GM23338 (cell line): ENCODE data around the gene PTGDS. TPM values are rescaled to one million over a fixed set of nuclear protein-coding genes. Genes with fewer than 3 reads are reported as not detected.

Experiments used
- ATAC-seq: fragments of 200-7000 bp; cut with Tn5 transposase; 3 replicates; pipeline ENCODE4 v1.9.1; 2020
- DNase-seq: peaks from one replicate; pipeline ENCODE4 v3.0.0-alpha.2; 2015; ENCODE audit warnings: low spot score
- H2AFZ ChIP-seq: fragments of 200-600 bp; sonication (generic); 2 replicates; pipeline ENCODE4 v1.8.0; 2016; ENCODE audit warnings: antibody characterized with exemption, mild to moderate bottlenecking, moderate library complexity
- H3F3A ChIP-seq: fragments of 200-600 bp; sonication (generic); replicated peaks from 2 replicates; pipeline ENCODE4 v1.8.0; 2017; ENCODE audit warnings: antibody characterized with exemption, mixed run types, low read depth
- H3K27ac ChIP-seq: fragments of 200-600 bp; sonication (generic); 2 replicates; pipeline ENCODE4 v1.6.1; 2016; ENCODE audit warnings: low read depth
- H3K27me3 ChIP-seq: fragments of 200-600 bp; sonication (generic); 2 replicates; pipeline ENCODE4 v1.8.0; 2016; ENCODE audit warnings: mild to moderate bottlenecking, mixed run types, moderate library complexity; ENCODE audit not compliant: insufficient read depth
- H3K36me3 ChIP-seq: fragments of 200-600 bp; sonication (generic); 2 replicates; pipeline ENCODE4 v1.8.0; 2016; ENCODE audit warnings: mild to moderate bottlenecking; ENCODE audit not compliant: insufficient read depth
- H3K4me1 ChIP-seq: fragments of 200-600 bp; sonication (generic); 2 replicates; pipeline ENCODE4 v1.8.0; 2016; ENCODE audit warnings: mild to moderate bottlenecking, moderate library complexity; ENCODE audit not compliant: insufficient read depth
- H3K4me2 ChIP-seq: fragments of 200-600 bp; sonication (generic); 2 replicates; pipeline ENCODE4 v1.7.1; 2017; ENCODE audit warnings: mixed run types
- H3K4me3 ChIP-seq: fragments of 200-600 bp; sonication (generic); 2 replicates; pipeline ENCODE4 v1.6.1; 2016; ENCODE audit warnings: mixed run types
- H3K79me2 ChIP-seq: fragments of 200-600 bp; sonication (generic); replicated peaks from 2 replicates; pipeline ENCODE4 v1.8.0; 2017; ENCODE audit warnings: mild to moderate bottlenecking; ENCODE audit not compliant: insufficient read depth
- H3K9me2 ChIP-seq: fragments of 200-600 bp; sonication (generic); 2 replicates; pipeline ENCODE4 v1.8.0; 2017; ENCODE audit not compliant: insufficient read depth
- H4K20me1 ChIP-seq: fragments of 200-600 bp; sonication (generic); replicated peaks from 2 replicates; pipeline ENCODE4 v1.8.0; 2017; ENCODE audit warnings: mild to moderate bottlenecking; ENCODE audit not compliant: insufficient read depth
- H3K27ac Mint-ChIP-seq: 2 replicates; pipeline ENCODE4 v1.8.0; 2020; ENCODE audit warnings: inconsistent platforms, mild to moderate bottlenecking, moderate library complexity, mixed read lengths
- H3K27me3 Mint-ChIP-seq: 3 replicates; pipeline ENCODE4 v1.8.0; 2022; ENCODE audit warnings: low read depth, mild to moderate bottlenecking, moderate library complexity, mixed read lengths, inconsistent platforms; ENCODE audit not compliant: insufficient read depth, poor library complexity
- H3K36me3 Mint-ChIP-seq: 3 replicates; pipeline ENCODE4 v1.8.0; 2021; ENCODE audit warnings: low read depth, mild to moderate bottlenecking, inconsistent platforms, moderate library complexity, mixed read lengths
- H3K4me1 Mint-ChIP-seq: 3 replicates; pipeline ENCODE4 v1.8.0; 2020; ENCODE audit warnings: mild to moderate bottlenecking, inconsistent platforms, mixed read lengths
- H3K4me3 Mint-ChIP-seq: 3 replicates; pipeline ENCODE4 v1.8.0; 2021; ENCODE audit warnings: moderate library complexity, mild to moderate bottlenecking, inconsistent platforms, mixed read lengths
- H3K9me3 Mint-ChIP-seq: 3 replicates; pipeline ENCODE4 v1.8.0; 2020; ENCODE audit warnings: moderate library complexity, mild to moderate bottlenecking, inconsistent platforms, mixed read lengths
- CREB1 ChIP-seq: fragments of 250-450 bp; sonication (Bioruptor Pico); IDR thresholded peaks from 2 replicates; pipeline ENCODE4 v1.5.0; 2020; ENCODE audit warnings: low read depth, mild to moderate bottlenecking, moderate library complexity
- EZH2 ChIP-seq: fragments of 200-600 bp; sonication (generic); IDR thresholded peaks from one replicate; pipeline ENCODE4 v1.8.0; 2017; ENCODE audit warnings: antibody characterized with exemption, mild to moderate bottlenecking, low read depth; ENCODE audit not compliant: unreplicated experiment
- EZH2phosphoT487 ChIP-seq: fragments of 200-600 bp; sonication (generic); IDR thresholded peaks from one replicate; pipeline ENCODE4 v1.8.1; 2018; ENCODE audit warnings: antibody characterized with exemption; ENCODE audit not compliant: unreplicated experiment
- JUNB ChIP-seq: IDR thresholded peaks from one replicate; pipeline ENCODE4 v1.6.1; 2016; ENCODE audit warnings: antibody characterized with exemption; ENCODE audit not compliant: unreplicated experiment
- NANOG ChIP-seq: IDR thresholded peaks from 2 replicates; pipeline ENCODE4 v1.6.1; 2016; ENCODE audit warnings: antibody characterized with exemption, borderline replicate concordance
- POLR2AphosphoS5 ChIP-seq: IDR thresholded peaks from 2 replicates; pipeline ENCODE4 v1.6.1; 2016; ENCODE audit warnings: antibody characterized with exemption, low read depth
- STAT1 ChIP-seq: IDR thresholded peaks from one replicate; pipeline ENCODE4 v1.6.1; 2016; ENCODE audit warnings: antibody characterized with exemption; ENCODE audit not compliant: unreplicated experiment
- ZNF114 ChIP-seq: fragments of 250-450 bp; sonication (Bioruptor Pico); IDR thresholded peaks from 2 replicates; pipeline ENCODE4 v1.5.0; 2020; ENCODE audit warnings: mild to moderate bottlenecking, moderate library complexity
- ZNF331 ChIP-seq: fragments of 250-450 bp; sonication (Bioruptor Pico); IDR thresholded peaks from 2 replicates; pipeline ENCODE4 v1.5.0; 2020; ENCODE audit warnings: low read depth, mild to moderate bottlenecking, moderate library complexity
- ZNF462 ChIP-seq: fragments of 250-450 bp; sonication (Bioruptor Pico); IDR thresholded peaks from 2 replicates; pipeline ENCODE4 v1.5.0; 2020; ENCODE audit warnings: mild to moderate bottlenecking, moderate library complexity
- polyA plus RNA-seq: library from polyadenylated mRNA; unstranded; fragments of >200 nt; fragmentation: Nextera tagmentation; extraction: Ambion mirVana; gene quantifications from 2 replicates; pipeline ENCODE4 v1.2.1, GENCODE V29; 2016
- total RNA-seq: library from RNA; depleted of rRNA; stranded (reverse); fragments of >200 nt; shearing (Covaris generic); gene quantifications from 2 replicates; pipeline ENCODE4 v1.2.3, GENCODE V29; 2014
- TF ChIP-seq, protein P1 (sequence below): IDR thresholded peaks from 2 replicates; pipeline ENCODE4 v1.6.1; 2016; ENCODE audit warnings: antibody characterized with exemption
- TF ChIP-seq, protein P2 (sequence below): IDR thresholded peaks from one replicate; pipeline ENCODE4 v1.6.1; 2018; ENCODE audit warnings: antibody characterized with exemption; ENCODE audit not compliant: unreplicated experiment
- TF ChIP-seq, protein P3 (sequence below), 2 experiments: fragments of 200-600 bp in 1 of 2; sonication (generic) in 1 of 2; conservative IDR thresholded peaks; 2 replicates each; pipeline versions ENCODE4 v1.5.1 to v1.6.1; 2016 to 2017; ENCODE audit warnings: antibody characterized with exemption in 2 of 2, low read depth in 2 of 2, mild to moderate bottlenecking in 2 of 2, moderate library complexity in 1 of 2

The PTGDS gene
- total and polyA plus RNA-seq, 2 experiments from 2014 or later: 1.9 to 3.1 TPM

DNA sequence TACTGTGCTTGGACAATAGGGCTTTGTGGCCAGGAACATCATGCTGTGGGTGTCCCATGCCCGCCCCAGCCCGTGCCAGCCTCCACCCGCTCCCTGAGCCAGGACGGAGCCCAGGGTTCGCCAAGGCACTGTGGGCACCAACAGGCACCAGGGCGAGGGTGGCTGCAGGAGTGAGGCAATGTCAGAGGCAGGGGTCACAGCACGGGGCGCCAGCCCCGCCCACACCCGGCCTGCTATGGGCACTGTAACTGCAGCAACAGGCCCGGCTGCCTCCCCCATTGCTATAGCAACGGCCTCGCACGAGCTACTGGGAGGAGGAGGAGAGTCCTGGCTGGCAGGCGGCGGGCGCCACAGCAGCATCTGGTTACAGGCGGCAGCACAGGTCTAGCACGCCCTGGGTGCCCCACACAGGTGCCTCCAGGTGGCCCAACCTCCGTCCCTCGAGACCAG, 48.2 kb downstream of the PTGDS start:
- Histone ChIP-seq H3F3A (0 out of 2 replicates have a peak, but pooled peaks cover 6% of the 10 kb centered on the region), H3K9me2 (no peaks in the 10 kb centered on the region), H4K20me1 (no peaks in the 10 kb centered on the region), H3K36me3 (no peaks in the 10 kb centered on the region), H3K4me2 (no peak overlapping the region), H3K4me1 (peaks cover 7% of the 10 kb centered on the region; the same call in 1 of the 2 replicates), H3K79me2 (no peaks in the 10 kb centered on the region), H3K27me3 (peaks cover 21% of the 10 kb centered on the region), H3K27ac (no peak overlapping the region), H3K4me3 (no peak overlapping the region), H2AFZ (no peak overlapping the region)
- Mint-ChIP-seq H3K27ac (no peak overlapping the region), H3K4me3 (no peak overlapping the region), H3K36me3 (no peaks in the 10 kb centered on the region), H3K4me1 (no peaks in the 10 kb centered on the region; the same call in 2 of the 3 replicates), H3K27me3 (peaks cover 26% of the 10 kb centered on the region), H3K9me3 (no peaks in the 10 kb centered on the region)
- ATAC-seq (no peak), DNase-seq (no peak)
- TF ChIP-seq POLR2AphosphoS5 (no peak), JUNB (no peak), ZNF114 (CRISPR knock-in tag) (no peak), EZH2 (no peak), ZNF462 (CRISPR knock-in tag) (no peak), ZNF331 (CRISPR knock-in tag) (no peak), STAT1 (no peak), EZH2phosphoT487 (no peak), NANOG (no peak), CREB1 (CRISPR knock-in tag) (no peak)
- TF ChIP-seq, protein P1, sequence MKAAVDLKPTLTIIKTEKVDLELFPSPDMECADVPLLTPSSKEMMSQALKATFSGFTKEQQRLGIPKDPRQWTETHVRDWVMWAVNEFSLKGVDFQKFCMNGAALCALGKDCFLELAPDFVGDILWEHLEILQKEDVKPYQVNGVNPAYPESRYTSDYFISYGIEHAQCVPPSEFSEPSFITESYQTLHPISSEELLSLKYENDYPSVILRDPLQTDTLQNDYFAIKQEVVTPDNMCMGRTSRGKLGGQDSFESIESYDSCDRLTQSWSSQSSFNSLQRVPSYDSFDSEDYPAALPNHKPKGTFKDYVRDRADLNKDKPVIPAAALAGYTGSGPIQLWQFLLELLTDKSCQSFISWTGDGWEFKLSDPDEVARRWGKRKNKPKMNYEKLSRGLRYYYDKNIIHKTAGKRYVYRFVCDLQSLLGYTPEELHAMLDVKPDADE: no peak
- TF ChIP-seq, protein P2, sequence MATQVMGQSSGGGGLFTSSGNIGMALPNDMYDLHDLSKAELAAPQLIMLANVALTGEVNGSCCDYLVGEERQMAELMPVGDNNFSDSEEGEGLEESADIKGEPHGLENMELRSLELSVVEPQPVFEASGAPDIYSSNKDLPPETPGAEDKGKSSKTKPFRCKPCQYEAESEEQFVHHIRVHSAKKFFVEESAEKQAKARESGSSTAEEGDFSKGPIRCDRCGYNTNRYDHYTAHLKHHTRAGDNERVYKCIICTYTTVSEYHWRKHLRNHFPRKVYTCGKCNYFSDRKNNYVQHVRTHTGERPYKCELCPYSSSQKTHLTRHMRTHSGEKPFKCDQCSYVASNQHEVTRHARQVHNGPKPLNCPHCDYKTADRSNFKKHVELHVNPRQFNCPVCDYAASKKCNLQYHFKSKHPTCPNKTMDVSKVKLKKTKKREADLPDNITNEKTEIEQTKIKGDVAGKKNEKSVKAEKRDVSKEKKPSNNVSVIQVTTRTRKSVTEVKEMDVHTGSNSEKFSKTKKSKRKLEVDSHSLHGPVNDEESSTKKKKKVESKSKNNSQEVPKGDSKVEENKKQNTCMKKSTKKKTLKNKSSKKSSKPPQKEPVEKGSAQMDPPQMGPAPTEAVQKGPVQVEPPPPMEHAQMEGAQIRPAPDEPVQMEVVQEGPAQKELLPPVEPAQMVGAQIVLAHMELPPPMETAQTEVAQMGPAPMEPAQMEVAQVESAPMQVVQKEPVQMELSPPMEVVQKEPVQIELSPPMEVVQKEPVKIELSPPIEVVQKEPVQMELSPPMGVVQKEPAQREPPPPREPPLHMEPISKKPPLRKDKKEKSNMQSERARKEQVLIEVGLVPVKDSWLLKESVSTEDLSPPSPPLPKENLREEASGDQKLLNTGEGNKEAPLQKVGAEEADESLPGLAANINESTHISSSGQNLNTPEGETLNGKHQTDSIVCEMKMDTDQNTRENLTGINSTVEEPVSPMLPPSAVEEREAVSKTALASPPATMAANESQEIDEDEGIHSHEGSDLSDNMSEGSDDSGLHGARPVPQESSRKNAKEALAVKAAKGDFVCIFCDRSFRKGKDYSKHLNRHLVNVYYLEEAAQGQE: no peak
- TF ChIP-seq, protein P3, sequence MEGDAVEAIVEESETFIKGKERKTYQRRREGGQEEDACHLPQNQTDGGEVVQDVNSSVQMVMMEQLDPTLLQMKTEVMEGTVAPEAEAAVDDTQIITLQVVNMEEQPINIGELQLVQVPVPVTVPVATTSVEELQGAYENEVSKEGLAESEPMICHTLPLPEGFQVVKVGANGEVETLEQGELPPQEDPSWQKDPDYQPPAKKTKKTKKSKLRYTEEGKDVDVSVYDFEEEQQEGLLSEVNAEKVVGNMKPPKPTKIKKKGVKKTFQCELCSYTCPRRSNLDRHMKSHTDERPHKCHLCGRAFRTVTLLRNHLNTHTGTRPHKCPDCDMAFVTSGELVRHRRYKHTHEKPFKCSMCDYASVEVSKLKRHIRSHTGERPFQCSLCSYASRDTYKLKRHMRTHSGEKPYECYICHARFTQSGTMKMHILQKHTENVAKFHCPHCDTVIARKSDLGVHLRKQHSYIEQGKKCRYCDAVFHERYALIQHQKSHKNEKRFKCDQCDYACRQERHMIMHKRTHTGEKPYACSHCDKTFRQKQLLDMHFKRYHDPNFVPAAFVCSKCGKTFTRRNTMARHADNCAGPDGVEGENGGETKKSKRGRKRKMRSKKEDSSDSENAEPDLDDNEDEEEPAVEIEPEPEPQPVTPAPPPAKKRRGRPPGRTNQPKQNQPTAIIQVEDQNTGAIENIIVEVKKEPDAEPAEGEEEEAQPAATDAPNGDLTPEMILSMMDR (conservative IDR thresholded peaks at IDR 0.05; ENCODE audit: low read depth in 2 of 2): no peak
